CD4-positive, alpha-beta memory T cell (primary cell): Measurements from ENCODE around the gene GNA15. TPM values are rescaled to one million over a fixed set of nuclear protein-coding genes. Genes with fewer than 3 reads are reported as not detected.
"Not testable (repeated sequence)": the region's sequence is repeated elsewhere in the genome, so short reads cannot be mapped to it uniquely, and the experiment has no call there.

Experiments
- CTCF ChIA-PET: fragments of 350-600 bp; sonication (Branson Sonifier 250); formaldehyde crosslinking; loops from one replicate; lab custom pipeline; 2021; ENCODE audit warnings: inconsistent platforms; ENCODE audit not compliant: partially characterized antibody; lab: Charles Lee
- POLR2A ChIA-PET: fragments of 350-600 bp; sonication (Branson Sonifier 250); formaldehyde crosslinking; loops from one replicate; lab custom pipeline; 2021; ENCODE audit not compliant: partially characterized antibody; lab: Charles Lee
- DNase-seq, 5 donors: peaks; one replicate each; pipeline versions ENCODE4 v3.0.0 to v3.0.0-alpha.2; 2020 to 2022; ENCODE audit warnings: mixed read lengths in 1 of 5
- H3K27ac ChIP-seq: one replicate; pipeline ENCODE4 v1.7.0; 2013; ENCODE audit warnings: low read depth, low read length
- H3K27me3 ChIP-seq: 2 replicates; pipeline ENCODE4 v1.7.0; 2013; ENCODE audit warnings: mild to moderate bottlenecking, low read length, moderate library complexity; ENCODE audit not compliant: insufficient read depth
- H3K36me3 ChIP-seq: 2 replicates; pipeline ENCODE4 v1.7.0; 2013; ENCODE audit warnings: mild to moderate bottlenecking, low read length, moderate library complexity; ENCODE audit not compliant: insufficient read depth
- H3K4me1 ChIP-seq: 2 replicates; pipeline ENCODE4 v1.7.0; 2013; ENCODE audit warnings: mild to moderate bottlenecking, low read length, moderate library complexity; ENCODE audit not compliant: insufficient read depth
- H3K4me3 ChIP-seq, 2 donors: one replicate each; pipeline ENCODE4 v1.7.0; 2013; ENCODE audit warnings: low read length in 2 of 2, mild to moderate bottlenecking in 1 of 2
- H3K9me3 ChIP-seq, 2 donors: one replicate each; pipeline ENCODE4 v1.7.0; 2013; ENCODE audit warnings: low read length in 2 of 2, control low read depth in 1 of 2; ENCODE audit not compliant: control insufficient read depth in 1 of 2
- H3K27ac Mint-ChIP-seq, 7 donors: one replicate each; pipeline ENCODE4 v1.8.0; 2020 to 2021; ENCODE audit warnings: mixed read lengths in 7 of 7, mild to moderate bottlenecking in 6 of 7, inconsistent platforms in 3 of 7, moderate library complexity in 3 of 7
- H3K27me3 Mint-ChIP-seq, 2 donors: one replicate each; pipeline ENCODE4 v1.8.0; 2020 to 2021; ENCODE audit warnings: mixed read lengths in 2 of 2
- H3K36me3 Mint-ChIP-seq, 2 donors: one replicate each; pipeline ENCODE4 v1.8.0; 2020 to 2021; ENCODE audit warnings: mixed read lengths in 2 of 2, inconsistent platforms in 1 of 2, mild to moderate bottlenecking in 1 of 2
- H3K4me1 Mint-ChIP-seq, 4 donors: one replicate each; pipeline ENCODE4 v1.8.0; 2020 to 2021; ENCODE audit warnings: mixed read lengths in 4 of 4, mild to moderate bottlenecking in 1 of 4
- H3K4me3 Mint-ChIP-seq, 8 donors: one replicate each; pipeline ENCODE4 v1.8.0; 2020 to 2021; ENCODE audit warnings: mixed read lengths in 8 of 8, mild to moderate bottlenecking in 7 of 8, moderate library complexity in 6 of 8, inconsistent platforms in 3 of 8
- H3K9me3 Mint-ChIP-seq, 8 donors: one replicate each; pipeline ENCODE4 v1.8.0; 2020 to 2021; ENCODE audit warnings: mixed read lengths in 8 of 8, mild to moderate bottlenecking in 5 of 8, inconsistent platforms in 3 of 8, moderate library complexity in 1 of 8
- intact Hi-C: fragments of 100-400 bp; cut with micrococcal nuclease; formaldehyde crosslinking; loops from one replicate; pipeline ENCODE4 v1.15.1; 2023
- polyA plus RNA-seq, 2 donors: library from polyadenylated mRNA; unstranded; fragments of 300-500 nt; fragmentation: Illumina TruSeq; gene quantifications; one replicate each; pipeline ENCODE4 v1.2.3, GENCODE V29; 2021
- total RNA-seq, 2 experiments: library from RNA; stranded (reverse); gene quantifications; one replicate each; pipeline ENCODE4 v1.2.3, GENCODE V29; 2021

GNA15 gene
- total and polyA plus RNA-seq, 4 experiments from 2014 or later = 2.5 to 4.8 (median 3.5) TPM

DNA sequence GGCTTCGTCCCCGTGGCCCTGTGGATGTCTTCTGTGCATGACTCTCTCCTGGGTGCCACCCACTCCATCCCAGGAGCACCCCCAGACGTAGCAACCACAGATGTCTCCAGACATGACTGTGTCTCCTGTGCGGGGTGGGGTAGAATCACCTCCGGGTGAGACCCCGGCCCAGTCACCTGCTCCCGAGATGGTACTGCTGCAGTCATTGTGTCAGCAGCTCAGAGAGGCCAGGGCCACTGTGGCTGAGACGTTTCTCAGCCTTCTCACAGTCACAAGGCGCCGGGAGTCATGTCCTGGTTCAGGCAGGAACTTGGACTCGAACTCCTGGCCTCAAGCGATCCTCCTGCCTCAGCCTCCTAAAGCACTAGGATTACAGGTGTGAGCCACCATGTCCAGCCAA is 66.5 kb downstream of the GNA15 start:
- peak overlapping the region in 2 of 7 donors; percentile 35 to 51 for H3K27ac Mint-ChIP-seq
- no peak overlapping the region for H3K4me3 Mint-ChIP-seq

GRCh38 chr19:3202895-3203294 is 67.1 kb downstream of the GNA15 start:
- H3K27me3 ChIP-seq, H3K9me3 Mint-ChIP-seq, H3K36me3 ChIP-seq, H3K27ac Mint-ChIP-seq, H3K4me3 ChIP-seq, H3K27me3 Mint-ChIP-seq, DNase-seq, H3K27ac ChIP-seq, H3K4me1 Mint-ChIP-seq, H3K9me3 ChIP-seq, POLR2A ChIA-PET, H3K4me1 ChIP-seq, intact Hi-C loops, H3K4me3 Mint-ChIP-seq: not testable (repeated sequence)
- CTCF ChIA-PET = interaction anchor here (0.7 to 1.1 kb wide), 2 partner anchors 17 to 57 kb away, joined by 3 to 4 read pairs; partner anchors contain the start of gene NCLN
- H3K36me3 Mint-ChIP-seq = peaks cover 0 to 16% of the 10 kb centered on the region in 2 donors

More for the DNA sequence above, 66.5 kb downstream of the GNA15 start:
- Histone ChIP-seq H3K4me3 (no peak overlapping the region), H3K9me3 (no peaks in the 10 kb centered on the region), H3K36me3 (peaks cover 5% of the 10 kb centered on the region), H3K27ac (no peak overlapping the region), H3K4me1 (no peaks in the 10 kb centered on the region), H3K27me3 (no peaks in the 10 kb centered on the region)
- ChIA-PET POLR2A (no interaction called here), CTCF (interaction anchor here (0.7 kb wide), 1 partner anchor 16 kb away, joined by 4 read pairs; the partner anchor contains the start of gene NCLN)
- Mint-ChIP-seq H3K36me3 (peaks cover 0 to 16% of the 10 kb centered on the region in 2 donors), H3K9me3 (no peaks in the 10 kb centered on the region), H3K4me1 (no peaks in the 10 kb centered on the region), H3K27me3 (no peaks in the 10 kb centered on the region)
- intact Hi-C loops = no loop called here
- DNase-seq = no peak

DNA sequence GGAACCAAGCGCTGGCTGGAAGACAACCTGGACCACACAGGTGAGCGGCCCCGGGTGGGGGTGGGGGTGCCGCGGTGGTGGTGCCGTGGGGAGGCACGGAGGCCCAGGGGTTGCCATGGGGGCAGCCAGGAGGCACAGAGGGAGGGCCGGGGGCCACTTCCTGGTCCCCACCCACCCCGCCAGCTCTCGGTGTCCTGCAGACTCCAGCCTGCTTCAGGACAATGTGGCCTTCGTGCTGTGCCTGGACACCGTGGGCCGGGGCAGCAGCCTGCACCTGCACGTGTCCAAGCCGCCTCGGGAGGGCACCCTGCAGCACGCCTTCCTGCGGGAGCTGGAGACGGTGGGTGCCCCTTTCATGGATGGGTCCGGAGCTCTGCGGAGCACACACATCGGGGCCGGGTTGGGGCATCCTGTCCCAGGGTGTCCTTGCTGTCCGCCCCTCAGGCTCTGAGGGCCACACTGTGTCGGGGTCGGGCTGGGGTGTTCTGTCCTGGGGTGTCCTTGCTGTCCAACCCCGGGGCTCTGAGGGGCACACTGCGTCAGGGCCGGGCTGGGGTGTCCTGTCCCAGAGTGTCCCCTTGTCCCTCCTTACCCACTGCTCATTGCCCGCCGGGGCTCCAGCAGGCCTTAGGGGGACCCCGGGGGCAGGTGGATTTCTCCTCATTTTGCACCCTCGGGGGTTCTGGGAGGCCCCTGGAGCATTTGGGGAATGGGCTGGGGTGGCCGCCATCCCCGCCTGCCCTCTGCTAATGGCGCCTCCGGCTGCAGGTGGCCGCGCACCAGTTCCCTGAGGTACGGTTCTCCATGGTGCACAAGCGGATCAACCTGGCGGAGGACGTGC is 68.2 kb downstream of the GNA15 start:
- H3K36me3 ChIP-seq = peaks cover 5% of the 10 kb centered on the region
- no peaks in the 10 kb centered on the region for H3K9me3 Mint-ChIP-seq
- no peak overlapping the region for H3K4me3 Mint-ChIP-seq
- no peaks in the 10 kb centered on the region for H3K27me3 Mint-ChIP-seq
- intact Hi-C loops = no loop called here
- no peaks in the 10 kb centered on the region for H3K4me1 Mint-ChIP-seq
- ChIA-PET POLR2A (no interaction called here), CTCF (interaction anchor here (1.1 kb wide), 1 partner anchor 58 kb away, joined by 3 read pairs; no protein-coding TSS in a partner anchor)
- no peak overlapping the region for H3K4me3 ChIP-seq
- H3K4me1 ChIP-seq = no peaks in the 10 kb centered on the region
- H3K36me3 Mint-ChIP-seq = peaks cover 0 to 17% of the 10 kb centered on the region in 2 donors
- no peak overlapping the region for H3K27ac Mint-ChIP-seq
- H3K9me3 ChIP-seq = no peaks in the 10 kb centered on the region
- no peak overlapping the region for H3K27ac ChIP-seq
- no peak for DNase-seq
- no peaks in the 10 kb centered on the region for H3K27me3 ChIP-seq

- no peak for DNase-seq
- Histone ChIP-seq H3K9me3 (no peaks in the 10 kb centered on the region), H3K27ac (no peak overlapping the region), H3K4me1 (no peaks in the 10 kb centered on the region), H3K4me3 (no peak overlapping the region), H3K36me3 (peaks cover 5% of the 10 kb centered on the region), H3K27me3 (no peaks in the 10 kb centered on the region)
- peaks cover 0 to 20% of the 10 kb centered on the region in 2 donors for H3K36me3 Mint-ChIP-seq
- H3K27ac Mint-ChIP-seq = no peak overlapping the region
- no peak overlapping the region for H3K4me3 Mint-ChIP-seq
- H3K4me1 Mint-ChIP-seq = peaks cover 0 to 6% (median 0%) of the 10 kb centered on the region in 4 donors
- ChIA-PET CTCF (no interaction called here), POLR2A (no interaction called here)
- H3K27me3 Mint-ChIP-seq = no peaks in the 10 kb centered on the region
- intact Hi-C loops = no loop called here
- H3K9me3 Mint-ChIP-seq = no peaks in the 10 kb centered on the region
Measured at GRCh38 chr19:3204646-3205275, 68.9 kb downstream of the GNA15 start.

GRCh38 chr19:3206216-3206953 is 70.6 kb downstream of the GNA15 start:
- H3K27ac ChIP-seq = no peak overlapping the region
- Mint-ChIP-seq H3K27me3 (no peaks in the 10 kb centered on the region), H3K4me3 (no peak overlapping the region), H3K36me3 (peaks cover 0 to 23% of the 10 kb centered on the region in 2 donors), H3K27ac (no peak overlapping the region), H3K4me1 (peaks cover 0 to 10% (median 4%) of the 10 kb centered on the region in 4 donors), H3K9me3 (no peaks in the 10 kb centered on the region)
- no peaks in the 10 kb centered on the region for H3K27me3 ChIP-seq
- H3K36me3 ChIP-seq = peaks cover 5% of the 10 kb centered on the region
- DNase-seq = no peak
- no peak overlapping the region for H3K4me3 ChIP-seq
- intact Hi-C loops = no loop called here
- H3K4me1 ChIP-seq = no peaks in the 10 kb centered on the region
- no peaks in the 10 kb centered on the region for H3K9me3 ChIP-seq
- ChIA-PET POLR2A (no interaction called here), CTCF (no interaction called here)

DNA sequence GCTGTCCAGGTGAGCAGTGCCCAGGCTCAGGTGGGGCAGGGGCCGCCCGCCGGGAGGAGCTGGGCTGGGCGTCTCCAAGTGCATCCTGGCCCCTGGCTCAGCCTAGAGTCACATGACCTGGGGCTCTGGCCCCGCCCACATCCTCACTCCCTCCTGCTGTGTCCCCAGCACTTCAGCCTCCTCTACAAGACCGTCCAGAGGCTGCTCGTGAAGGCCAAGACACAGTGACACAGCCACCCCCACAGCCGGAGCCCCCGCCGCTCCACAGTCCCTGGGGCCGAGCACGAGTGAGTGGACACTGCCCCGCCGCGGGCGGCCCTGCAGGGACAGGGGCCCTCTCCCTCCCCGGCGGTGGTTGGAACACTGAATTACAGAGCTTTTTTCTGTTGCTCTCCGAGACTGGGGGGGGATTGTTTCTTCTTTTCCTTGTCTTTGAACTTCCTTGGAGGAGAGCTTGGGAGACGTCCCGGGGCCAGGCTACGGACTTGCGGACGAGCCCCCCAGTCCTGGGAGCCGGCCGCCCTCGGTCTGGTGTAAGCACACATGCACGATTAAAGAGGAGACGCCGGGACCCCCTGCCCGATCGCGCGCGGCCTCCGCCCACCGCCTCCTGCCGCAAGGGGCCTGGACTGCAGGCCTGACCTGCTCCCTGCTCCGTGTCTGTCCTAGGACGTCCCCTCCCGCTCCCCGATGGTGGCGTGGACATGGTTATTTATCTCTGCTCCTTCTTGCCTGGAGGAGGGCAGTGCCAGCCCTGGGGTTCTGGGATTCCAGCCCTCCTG is 71.8 kb downstream of the GNA15 start:
- H3K27ac Mint-ChIP-seq = no peak overlapping the region
- DNase-seq = no peak
- POLR2A ChIA-PET = no interaction called here

More for the DNA sequence above, 71.8 kb downstream of the GNA15 start:
- H3K4me1 ChIP-seq = no peaks in the 10 kb centered on the region
- Mint-ChIP-seq H3K4me3 (no peak overlapping the region), H3K36me3 (peaks cover 0 to 19% of the 10 kb centered on the region in 2 donors), H3K27me3 (no peaks in the 10 kb centered on the region), H3K9me3 (no peaks in the 10 kb centered on the region), H3K4me1 (peaks cover 0 to 10% (median 4%) of the 10 kb centered on the region in 4 donors)
- peaks cover 5% of the 10 kb centered on the region for H3K36me3 ChIP-seq
- H3K27me3 ChIP-seq = no peaks in the 10 kb centered on the region
- no peak overlapping the region for H3K27ac ChIP-seq
- no peaks in the 10 kb centered on the region for H3K9me3 ChIP-seq
- H3K4me3 ChIP-seq = no peak overlapping the region
- intact Hi-C loops = no loop called here
- CTCF ChIA-PET = interaction anchor here (1.3 kb wide), 1 partner anchor 132 kb away, joined by 3 read pairs; no protein-coding TSS in a partner anchor
